Nephron (organoid): Measurements from ENCODE around the gene AIG1.
"Not testable (repeated sequence)": the region's sequence is repeated elsewhere in the genome, so short reads cannot be mapped to it uniquely, and the experiment has no call there.

ENCODE experiments used
- H3K27ac Mint-ChIP-seq, 3 experiments: 2 replicates each; pipeline ENCODE4 v1.8.0; 2020; ENCODE audit warnings: mixed read lengths in 3 of 3, mild to moderate bottlenecking in 2 of 3, moderate library complexity in 1 of 3
- H3K27me3 Mint-ChIP-seq: 2 replicates; pipeline ENCODE4 v1.8.0; 2021; ENCODE audit warnings: low read depth, mild to moderate bottlenecking, moderate library complexity, mixed read lengths
- H3K36me3 Mint-ChIP-seq: 2 replicates; pipeline ENCODE4 v1.8.0; 2020; ENCODE audit warnings: low read depth, mixed read lengths
- H3K4me1 Mint-ChIP-seq: 2 replicates; pipeline ENCODE4 v1.8.0; 2020; ENCODE audit warnings: mixed read lengths
- H3K4me3 Mint-ChIP-seq, 3 experiments: 2 replicates each; pipeline ENCODE4 v1.8.0; 2020; ENCODE audit warnings: mild to moderate bottlenecking in 3 of 3, mixed read lengths in 3 of 3, moderate library complexity in 2 of 3
- H3K9me3 Mint-ChIP-seq: 2 replicates; pipeline ENCODE4 v1.8.0; 2020; ENCODE audit warnings: mixed read lengths
- CTCF ChIP-seq, 3 experiments: fragments of 200-600 bp; sonication (generic); IDR thresholded peaks; one replicate each; pipeline ENCODE4 v1.5.0; 2021; ENCODE audit warnings: antibody characterized with exemption in 3 of 3; ENCODE audit not compliant: unreplicated experiment in 3 of 3

The AIG1 gene

GRCh38 chr6:143060806-143061596 lies at the start of gene AIG1:
Gene AIG1, plus strand, starts transcription at chr6:143060889. Its CDS starts 37 bp downstream, at chr6:143060926.
- peaks cover 28% of the 10 kb centered on the region for H3K4me1 Mint-ChIP-seq
- H3K9me3 Mint-ChIP-seq = no peaks in the 10 kb centered on the region
- H3K4me3 Mint-ChIP-seq = peak within 1 kb of the TSS; percentile 93 to 97 (median 94)
- peak within 1 kb of the TSS; percentile 64 to 96 (median 95) for H3K27ac Mint-ChIP-seq
- no peaks in the 10 kb centered on the region for H3K27me3 Mint-ChIP-seq
- no peaks in the 10 kb centered on the region for H3K36me3 Mint-ChIP-seq
- no peak for TF ChIP-seq CTCF (IDR thresholded peaks at IDR 0.05; ENCODE audit: unreplicated experiment in 3 of 3)

DNA sequence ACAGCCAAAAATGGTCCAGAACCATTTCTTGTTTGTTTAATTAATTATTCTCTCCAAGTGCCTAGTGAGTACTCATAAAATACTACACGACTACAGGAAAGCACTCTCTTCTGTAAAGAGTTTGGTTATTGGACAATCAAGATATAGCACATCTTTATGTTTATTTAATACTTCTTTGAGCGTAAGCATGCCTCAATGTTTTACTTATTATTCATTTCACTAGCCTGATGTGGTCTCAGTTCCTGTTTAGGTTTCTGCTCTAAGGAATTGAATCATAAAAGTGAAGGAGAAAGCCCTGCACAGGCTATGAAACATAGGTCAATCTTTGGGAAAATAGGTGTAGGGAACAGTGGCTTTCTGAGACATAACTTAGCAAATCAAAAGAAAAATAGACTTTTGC lies 45.9 kb upstream of the AIG1 start:
- H3K27ac Mint-ChIP-seq = no peak overlapping the region
- H3K4me3 Mint-ChIP-seq = no peak overlapping the region
- H3K27me3 Mint-ChIP-seq = no peaks in the 10 kb centered on the region
- no peaks in the 10 kb centered on the region for H3K4me1 Mint-ChIP-seq
- TF ChIP-seq CTCF (IDR thresholded peaks at IDR 0.05; ENCODE audit: unreplicated experiment in 3 of 3) = no peak
- no peaks in the 10 kb centered on the region for H3K36me3 Mint-ChIP-seq
- no peaks in the 10 kb centered on the region for H3K9me3 Mint-ChIP-seq

GRCh38 chr6:143015300-143015706 lies 45.4 kb upstream of the AIG1 start:
- H3K4me1 Mint-ChIP-seq = no peaks in the 10 kb centered on the region
- no peaks in the 10 kb centered on the region for H3K36me3 Mint-ChIP-seq
- no peaks in the 10 kb centered on the region for H3K27me3 Mint-ChIP-seq
- H3K9me3 Mint-ChIP-seq = no peaks in the 10 kb centered on the region
- H3K4me3 Mint-ChIP-seq = no peak overlapping the region
- no peak overlapping the region for H3K27ac Mint-ChIP-seq
- no peak for TF ChIP-seq CTCF (IDR thresholded peaks at IDR 0.05; ENCODE audit: unreplicated experiment in 3 of 3)

DNA sequence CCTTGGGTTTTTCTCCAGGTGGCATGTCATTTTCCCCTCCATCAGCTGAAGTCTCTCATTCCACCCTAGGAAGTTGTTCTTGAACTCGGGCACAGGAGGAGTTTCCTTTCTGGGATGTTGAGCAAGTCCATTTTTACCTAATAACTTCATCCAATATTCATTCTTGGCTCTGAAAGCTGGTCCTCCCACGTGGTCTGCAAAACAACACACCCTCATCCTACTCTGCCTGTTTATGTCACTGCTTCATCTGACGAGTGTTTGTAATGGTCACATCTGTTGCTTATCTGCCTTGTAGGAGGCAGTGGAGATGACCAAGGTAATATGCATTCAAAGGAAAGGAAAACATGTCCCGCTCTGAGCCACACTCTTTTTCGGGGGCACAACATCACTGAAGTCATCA lies 41.7 kb upstream of the AIG1 start:
- Mint-ChIP-seq H3K27ac (no peak overlapping the region), H3K4me3 (no peak overlapping the region), H3K4me1 (no peaks in the 10 kb centered on the region), H3K9me3 (no peaks in the 10 kb centered on the region), H3K27me3 (no peaks in the 10 kb centered on the region), H3K36me3 (no peaks in the 10 kb centered on the region)
- TF ChIP-seq CTCF (IDR thresholded peaks at IDR 0.05; ENCODE audit: unreplicated experiment in 3 of 3) = no peak

GRCh38 chr6:143020862-143021261 lies 39.8 kb upstream of the AIG1 start:
- not testable (repeated sequence) for H3K4me3 Mint-ChIP-seq, H3K4me1 Mint-ChIP-seq, H3K27me3 Mint-ChIP-seq, H3K9me3 Mint-ChIP-seq, H3K27ac Mint-ChIP-seq, H3K36me3 Mint-ChIP-seq

GRCh38 chr6:143021543-143021942 lies 39.1 kb upstream of the AIG1 start:
- no peaks in the 10 kb centered on the region for H3K36me3 Mint-ChIP-seq

More at GRCh38 chr6:143021543-143021942, 39.1 kb upstream of the AIG1 start:
- Mint-ChIP-seq H3K4me1 (peaks cover 3% of the 10 kb centered on the region), H3K4me3 (no peak overlapping the region), H3K9me3 (no peaks in the 10 kb centered on the region), H3K27ac (no peak overlapping the region), H3K27me3 (no peaks in the 10 kb centered on the region)
- no peak for TF ChIP-seq CTCF (IDR thresholded peaks at IDR 0.05; ENCODE audit: unreplicated experiment in 3 of 3)
